ENCODE results near the gene BCS1L.

- no peak for TF ChIP-seq SPI1 (IDR thresholded peaks at IDR 0.05; ENCODE audit: low read depth, low read length)
- TF ChIP-seq POLR2A (IDR thresholded peaks at IDR 0.05; ENCODE audit: low read depth, low read length): no peak
- no peak for TF ChIP-seq TAF1 (IDR thresholded peaks at IDR 0.05; ENCODE audit: low read depth, low read length)
- no peak for TF ChIP-seq POLR2AphosphoS5 (IDR thresholded peaks at IDR 0.05; ENCODE audit: low read depth, low read length)
- TF ChIP-seq PAX5 (IDR thresholded peaks at IDR 0.05; ENCODE audit: insufficient read depth, low read length, severe bottlenecking): no peak
- no peak for TF ChIP-seq POU2F2 (IDR thresholded peaks at IDR 0.05; ENCODE audit: low read depth, low read length)
Observed at GRCh38 chr2:218680061-218680460, 20.6 kb downstream of the BCS1L start.
